ENCODE data around the gene UVRAG. TPM values are rescaled to one million over a fixed set of nuclear protein-coding genes. Genes with fewer than 3 reads are reported as not detected.

UVRAG gene
- total and polyA plus RNA-seq, 2 experiments from 2014 or later = 21.6 to 34.0 TPM

DNA sequence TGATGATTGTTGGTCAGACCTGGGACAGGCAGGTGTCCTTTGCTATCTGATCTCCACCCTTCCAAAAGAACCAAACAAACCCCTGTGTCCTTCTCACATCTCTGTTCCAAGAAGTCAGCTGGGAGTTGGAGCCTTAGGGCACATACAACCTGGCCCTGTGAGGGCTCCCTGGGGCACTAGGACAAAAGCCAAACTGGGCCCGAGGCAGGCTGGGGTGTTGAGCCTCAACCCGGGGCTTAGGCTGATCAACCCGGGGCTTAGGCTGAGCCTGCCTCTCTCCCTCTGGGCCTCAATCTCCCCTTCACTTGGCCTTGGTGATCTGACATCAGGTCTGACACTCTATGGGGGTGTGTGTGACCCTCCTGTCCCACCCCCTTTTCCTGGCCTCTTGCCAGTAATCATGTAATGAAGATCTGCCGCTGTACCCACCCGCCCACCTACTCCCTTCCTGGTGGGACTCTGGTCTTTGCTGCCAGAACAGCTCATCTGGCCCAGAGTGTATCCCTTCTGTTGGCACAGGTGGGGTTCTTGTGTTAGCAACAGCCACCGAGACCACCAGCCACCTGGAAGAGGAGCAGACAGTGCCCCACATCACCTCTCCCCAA is 22.8 kb upstream of the UVRAG start:
- Histone ChIP-seq H3K4me3 (no peak overlapping the region), H3K36me3 (no peaks in the 10 kb centered on the region), H3K27me3 (no peaks in the 10 kb centered on the region), H3K9me3 (ENCODE audit: low read depth) (no peaks in the 10 kb centered on the region), H3K4me1 (ENCODE audit: low read depth) (no peaks in the 10 kb centered on the region), H3K27ac (no peak overlapping the region)
- no peak for DNase-seq (ENCODE audit: low read depth in 1 of 2, low spot score in 1 of 2)
- TF ChIP-seq, protein P1, sequence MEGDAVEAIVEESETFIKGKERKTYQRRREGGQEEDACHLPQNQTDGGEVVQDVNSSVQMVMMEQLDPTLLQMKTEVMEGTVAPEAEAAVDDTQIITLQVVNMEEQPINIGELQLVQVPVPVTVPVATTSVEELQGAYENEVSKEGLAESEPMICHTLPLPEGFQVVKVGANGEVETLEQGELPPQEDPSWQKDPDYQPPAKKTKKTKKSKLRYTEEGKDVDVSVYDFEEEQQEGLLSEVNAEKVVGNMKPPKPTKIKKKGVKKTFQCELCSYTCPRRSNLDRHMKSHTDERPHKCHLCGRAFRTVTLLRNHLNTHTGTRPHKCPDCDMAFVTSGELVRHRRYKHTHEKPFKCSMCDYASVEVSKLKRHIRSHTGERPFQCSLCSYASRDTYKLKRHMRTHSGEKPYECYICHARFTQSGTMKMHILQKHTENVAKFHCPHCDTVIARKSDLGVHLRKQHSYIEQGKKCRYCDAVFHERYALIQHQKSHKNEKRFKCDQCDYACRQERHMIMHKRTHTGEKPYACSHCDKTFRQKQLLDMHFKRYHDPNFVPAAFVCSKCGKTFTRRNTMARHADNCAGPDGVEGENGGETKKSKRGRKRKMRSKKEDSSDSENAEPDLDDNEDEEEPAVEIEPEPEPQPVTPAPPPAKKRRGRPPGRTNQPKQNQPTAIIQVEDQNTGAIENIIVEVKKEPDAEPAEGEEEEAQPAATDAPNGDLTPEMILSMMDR (IDR thresholded peaks at IDR 0.05; ENCODE audit: low read depth, low read length) = no peak

DNA sequence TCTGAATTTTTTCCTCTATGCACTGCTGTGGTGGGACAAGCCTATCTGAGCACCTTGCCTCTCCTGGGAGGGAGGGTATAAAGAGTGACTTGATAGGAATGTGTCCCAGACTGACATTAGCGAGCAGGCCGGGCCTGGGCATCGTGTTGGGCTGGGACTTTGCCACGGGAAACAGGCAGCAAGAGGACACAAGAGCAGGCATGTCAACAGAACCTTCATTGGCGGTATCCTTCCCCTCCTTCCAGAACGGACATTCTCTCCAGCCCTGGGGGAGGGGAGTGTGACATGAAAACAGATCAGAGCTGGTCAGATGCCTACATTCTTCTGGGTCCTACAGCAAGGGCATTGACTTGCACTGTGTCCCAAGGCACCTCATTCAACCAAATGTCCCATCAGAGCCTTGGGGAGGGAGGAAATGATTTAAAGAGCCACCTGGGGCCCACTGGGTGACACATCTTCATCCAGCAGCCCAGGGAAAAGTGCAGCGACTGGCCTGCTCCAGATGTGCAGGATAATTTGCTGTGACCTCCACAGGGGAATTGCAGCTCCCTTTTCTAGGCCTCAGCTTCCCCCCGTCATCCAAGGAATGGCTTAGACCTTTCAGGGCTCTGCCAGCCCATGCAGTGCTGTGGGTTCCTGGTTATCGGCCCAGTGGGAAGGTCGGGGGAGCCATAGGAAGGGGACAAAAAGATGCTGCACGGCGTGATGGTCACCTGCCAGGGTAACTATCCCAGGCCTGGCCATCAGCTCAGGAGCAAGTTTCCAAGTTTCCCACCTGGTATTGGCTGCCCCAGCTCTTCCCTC is 21.8 kb upstream of the UVRAG start:
- no peaks in the 10 kb centered on the region for H3K9me3 ChIP-seq (ENCODE audit: low read depth)
- no peaks in the 10 kb centered on the region for H3K4me1 ChIP-seq (ENCODE audit: low read depth)
- no peak for DNase-seq (ENCODE audit: low read depth in 1 of 2, low spot score in 1 of 2)
- no peaks in the 10 kb centered on the region for H3K27me3 ChIP-seq
- no peak overlapping the region for H3K4me3 ChIP-seq
- no peaks in the 10 kb centered on the region for H3K36me3 ChIP-seq
- TF ChIP-seq, protein P1 (IDR thresholded peaks at IDR 0.05; ENCODE audit: low read depth, low read length) = no peak
- no peak overlapping the region for H3K27ac ChIP-seq

DNA sequence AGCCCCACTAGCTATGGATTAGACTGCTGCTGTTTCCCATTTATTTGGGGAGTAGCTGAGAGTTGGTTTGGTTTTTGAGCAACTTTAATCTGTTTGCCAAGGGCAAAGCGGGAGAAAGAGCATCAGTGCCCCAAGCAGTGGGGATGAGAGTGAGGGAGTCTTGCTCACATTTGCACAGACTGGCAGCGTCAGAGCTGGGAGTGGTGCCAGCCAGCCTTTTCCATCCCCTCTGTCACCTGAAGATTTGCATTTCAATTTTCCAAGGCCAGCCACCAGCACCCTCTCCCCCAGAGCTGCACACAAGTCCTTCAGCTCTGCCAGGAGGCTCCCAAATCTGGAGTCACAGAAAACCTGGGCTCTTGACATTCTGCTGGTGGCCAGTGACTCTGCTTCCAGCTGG is 21.0 kb upstream of the UVRAG start:
- Histone ChIP-seq H3K4me3 (no peak overlapping the region), H3K27ac (no peak overlapping the region), H3K27me3 (no peaks in the 10 kb centered on the region), H3K4me1 (ENCODE audit: low read depth) (no peaks in the 10 kb centered on the region), H3K36me3 (no peaks in the 10 kb centered on the region), H3K9me3 (ENCODE audit: low read depth) (no peaks in the 10 kb centered on the region)
- TF ChIP-seq, protein P1 (IDR thresholded peaks at IDR 0.05; ENCODE audit: low read depth, low read length) = no peak
- no peak for DNase-seq (ENCODE audit: low read depth in 1 of 2, low spot score in 1 of 2)

DNA sequence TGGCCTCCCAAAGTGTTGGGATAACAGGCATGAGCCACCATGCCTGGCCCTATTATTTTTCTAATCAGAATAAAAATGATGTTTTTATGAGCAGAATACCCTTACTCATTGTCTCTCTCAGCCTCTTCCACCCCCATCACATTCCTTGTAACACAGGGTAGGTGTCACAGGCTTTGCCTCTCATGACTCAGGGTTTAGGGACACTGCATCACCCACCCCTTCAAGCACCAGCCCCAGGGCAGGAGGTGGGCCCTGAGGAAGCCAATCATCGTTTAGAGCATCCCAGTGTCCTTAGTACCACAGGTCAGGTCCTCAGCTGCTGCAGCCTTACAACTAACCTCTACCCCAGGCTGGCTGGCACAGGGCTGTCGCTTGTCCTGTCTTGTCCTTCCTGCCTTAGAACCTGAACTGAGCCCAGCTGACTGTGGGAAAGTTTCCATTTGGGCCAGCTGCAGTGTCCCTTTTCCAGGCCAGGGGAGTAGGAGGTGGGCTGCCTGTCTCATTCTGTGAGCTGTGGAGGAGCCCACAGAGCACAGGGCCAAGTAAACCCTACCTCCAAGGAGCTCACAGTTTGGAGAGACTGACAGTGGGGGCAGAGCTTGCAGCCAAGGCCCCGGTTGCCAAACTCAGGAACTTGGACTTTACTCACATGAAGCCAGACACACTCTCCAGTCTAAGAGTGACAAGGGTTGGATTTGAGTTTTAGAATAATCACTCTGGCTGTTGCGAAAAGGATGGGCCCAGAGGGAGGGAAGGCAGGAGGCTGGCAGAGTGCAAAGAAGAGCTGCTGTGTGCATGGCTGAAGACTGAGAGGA is 19.5 kb upstream of the UVRAG start:
- H3K36me3 ChIP-seq = no peaks in the 10 kb centered on the region
- H3K27me3 ChIP-seq = no peaks in the 10 kb centered on the region
- DNase-seq (ENCODE audit: low read depth in 1 of 2, low spot score in 1 of 2) = no peak
- H3K4me3 ChIP-seq = no peak overlapping the region
- H3K9me3 ChIP-seq (ENCODE audit: low read depth) = no peaks in the 10 kb centered on the region
- no peak overlapping the region for H3K27ac ChIP-seq
- H3K4me1 ChIP-seq (ENCODE audit: low read depth) = no peaks in the 10 kb centered on the region
- TF ChIP-seq, protein P1 (IDR thresholded peaks at IDR 0.05; ENCODE audit: low read depth, low read length) = no peak

DNA sequence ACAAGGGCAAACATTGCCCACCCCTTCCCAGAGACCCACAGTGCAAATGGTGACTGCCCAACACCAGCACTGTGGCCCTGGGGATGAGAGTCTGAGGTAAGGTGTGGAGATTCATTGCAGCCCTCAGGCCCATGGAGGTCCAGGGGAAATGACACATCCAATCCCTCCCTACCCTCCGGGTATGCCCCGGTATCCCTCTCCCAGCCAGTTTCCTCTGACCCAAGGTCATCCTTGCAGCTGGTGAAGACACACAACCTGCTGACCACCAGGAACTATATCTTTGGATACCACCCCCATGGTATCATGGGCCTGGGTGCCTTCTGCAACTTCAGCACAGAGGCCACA is 18.9 kb upstream of the UVRAG start:
- H3K27ac ChIP-seq = no peak overlapping the region
- no peak for DNase-seq (ENCODE audit: low read depth in 1 of 2, low spot score in 1 of 2)
- H3K4me3 ChIP-seq = no peak overlapping the region
- H3K36me3 ChIP-seq = no peaks in the 10 kb centered on the region
- no peaks in the 10 kb centered on the region for H3K9me3 ChIP-seq (ENCODE audit: low read depth)
- no peaks in the 10 kb centered on the region for H3K4me1 ChIP-seq (ENCODE audit: low read depth)
- no peaks in the 10 kb centered on the region for H3K27me3 ChIP-seq
- TF ChIP-seq, protein P1 (IDR thresholded peaks at IDR 0.05; ENCODE audit: low read depth, low read length) = no peak

Data from cardiac muscle cell (in vitro differentiated cells and primary cell).